Esophagus muscularis mucosa (tissue), 4 donors: ENCODE results near the gene PDS5B. TPM values are rescaled to one million over a fixed set of nuclear protein-coding genes. Genes with fewer than 3 reads are reported as not detected.

Experiments used
- DNase-seq: peaks from one replicate; pipeline ENCODE4 v3.0.0-alpha.2; 2017; ENCODE audit errors: extremely low spot score
- H3K27ac ChIP-seq, 4 donors: fragments of 200-600 bp; sonication (generic); replicated peaks in 1 of 4; 1 replicate in 3 of 4; 2 replicates in 1 of 4; pipeline ENCODE4 v1.5.1; 2016 to 2019; ENCODE audit warnings: mild to moderate bottlenecking in 1 of 4
- H3K27me3 ChIP-seq, 4 donors: fragments of 200-600 bp; sonication (generic); one replicate each; pipeline versions ENCODE4 v1.5.1 to v1.6.0; 2016 to 2019
- H3K36me3 ChIP-seq, 4 donors: fragments of 200-600 bp; sonication (generic); one replicate each; pipeline ENCODE4 v1.5.1; 2016 to 2019
- H3K4me1 ChIP-seq, 4 donors: fragments of 200-600 bp; sonication (generic); one replicate each; pipeline ENCODE4 v1.5.1; 2016 to 2019
- H3K4me3 ChIP-seq, 4 donors: fragments of 200-600 bp; sonication (generic); 1 replicate in 2 of 4; 2 replicates in 2 of 4; pipeline ENCODE4 v1.5.1; 2016 to 2019; ENCODE audit warnings: mild to moderate bottlenecking in 4 of 4, moderate library complexity in 1 of 4
- H3K9me3 ChIP-seq, 4 donors: fragments of 200-600 bp; sonication (generic); 1 replicate in 3 of 4; 2 replicates in 1 of 4; pipeline ENCODE4 v1.5.1; 2016 to 2019
- EP300 ChIP-seq: sonication (generic); formaldehyde crosslinking; IDR thresholded peaks from one replicate; pipeline ENCODE4 v1.6.1; 2017; ENCODE audit warnings: antibody characterized with exemption
- POLR2A ChIP-seq: fragments of 450-650 bp; IDR thresholded peaks from one replicate; pipeline ENCODE4 v1.6.1; 2017; ENCODE audit warnings: antibody characterized with exemption, moderate library complexity, mild to moderate bottlenecking, low read depth
- POLR2AphosphoS5 ChIP-seq, 2 donors: sonication (generic); formaldehyde crosslinking; IDR thresholded peaks; one replicate each; pipeline ENCODE4 v1.6.1; 2017; ENCODE audit warnings: antibody characterized with exemption in 2 of 2
- WGBS: methylation state at CpG from one replicate; pipeline ENCODE4 v1.1.5; 2018; 5-methylcytosine and 5-hydroxymethylcytosine counted together
- intact Hi-C: fragments of 100-400 bp; cut with DNase I; formaldehyde crosslinking; loops from one replicate; pipeline ENCODE4 v1.15.1; 2023
- total RNA-seq, 4 donors: library from RNA; depleted of rRNA; stranded (reverse); fragments of >200 nt; gene quantifications; one replicate each; pipeline versions ENCODE4 v1.1.0 to v1.2.1, GENCODE V29; 2016
- TF ChIP-seq, protein P1 (sequence below), 3 experiments: fragments of 200-600 bp in 2 of 3; fragments of 450-650 bp in 1 of 3; sonication (generic) in 2 of 3; IDR thresholded peaks; one replicate each; pipeline ENCODE4 v1.5.1; 2017 to 2019; ENCODE audit warnings: antibody characterized with exemption in 3 of 3, mild to moderate bottlenecking in 2 of 3, moderate library complexity in 1 of 3

The PDS5B gene
- total RNA-seq, 4 donors from 2014 or later = 33.1 to 58.6 (median 42.4) TPM

DNA sequence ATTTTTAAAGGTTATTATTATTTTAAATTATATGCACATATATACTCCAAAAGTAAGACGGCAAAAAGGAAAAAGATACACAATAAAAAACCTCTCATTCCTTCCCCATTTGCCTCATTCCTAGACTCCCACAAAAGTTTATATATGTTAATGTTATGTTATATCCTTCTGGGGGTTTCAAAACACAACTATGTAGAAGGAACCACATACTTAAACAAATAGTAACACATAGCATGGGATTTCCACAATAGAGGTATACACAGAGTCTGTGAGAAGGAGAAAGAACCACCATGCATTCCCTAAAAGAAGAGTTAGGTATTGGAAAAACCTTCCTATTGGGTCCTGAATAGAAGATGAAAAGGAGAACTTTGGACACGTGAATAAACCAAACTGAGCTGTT lies 9.1 kb downstream of the PDS5B start:
- TF ChIP-seq POLR2AphosphoS5 (IDR thresholded peaks at IDR 0.05) (no peak), POLR2A (no peak), EP300 (no peak)
- TF ChIP-seq, protein P1, sequence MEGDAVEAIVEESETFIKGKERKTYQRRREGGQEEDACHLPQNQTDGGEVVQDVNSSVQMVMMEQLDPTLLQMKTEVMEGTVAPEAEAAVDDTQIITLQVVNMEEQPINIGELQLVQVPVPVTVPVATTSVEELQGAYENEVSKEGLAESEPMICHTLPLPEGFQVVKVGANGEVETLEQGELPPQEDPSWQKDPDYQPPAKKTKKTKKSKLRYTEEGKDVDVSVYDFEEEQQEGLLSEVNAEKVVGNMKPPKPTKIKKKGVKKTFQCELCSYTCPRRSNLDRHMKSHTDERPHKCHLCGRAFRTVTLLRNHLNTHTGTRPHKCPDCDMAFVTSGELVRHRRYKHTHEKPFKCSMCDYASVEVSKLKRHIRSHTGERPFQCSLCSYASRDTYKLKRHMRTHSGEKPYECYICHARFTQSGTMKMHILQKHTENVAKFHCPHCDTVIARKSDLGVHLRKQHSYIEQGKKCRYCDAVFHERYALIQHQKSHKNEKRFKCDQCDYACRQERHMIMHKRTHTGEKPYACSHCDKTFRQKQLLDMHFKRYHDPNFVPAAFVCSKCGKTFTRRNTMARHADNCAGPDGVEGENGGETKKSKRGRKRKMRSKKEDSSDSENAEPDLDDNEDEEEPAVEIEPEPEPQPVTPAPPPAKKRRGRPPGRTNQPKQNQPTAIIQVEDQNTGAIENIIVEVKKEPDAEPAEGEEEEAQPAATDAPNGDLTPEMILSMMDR (IDR thresholded peaks at IDR 0.05) = no peak
- 83% methylated on average over 2 of the region's 2 CpGs for WGBS
- H3K9me3 ChIP-seq = no peaks in the 10 kb centered on the region
- no peak overlapping the region for H3K4me3 ChIP-seq
- DNase-seq = no peak
- intact Hi-C loops = no loop called here
- H3K27me3 ChIP-seq = no peaks in the 10 kb centered on the region
- no peaks in the 10 kb centered on the region for H3K36me3 ChIP-seq
- peaks cover 3 to 43% (median 40%) of the 10 kb centered on the region in 4 donors for H3K4me1 ChIP-seq
- H3K27ac ChIP-seq = no peak overlapping the region

DNA sequence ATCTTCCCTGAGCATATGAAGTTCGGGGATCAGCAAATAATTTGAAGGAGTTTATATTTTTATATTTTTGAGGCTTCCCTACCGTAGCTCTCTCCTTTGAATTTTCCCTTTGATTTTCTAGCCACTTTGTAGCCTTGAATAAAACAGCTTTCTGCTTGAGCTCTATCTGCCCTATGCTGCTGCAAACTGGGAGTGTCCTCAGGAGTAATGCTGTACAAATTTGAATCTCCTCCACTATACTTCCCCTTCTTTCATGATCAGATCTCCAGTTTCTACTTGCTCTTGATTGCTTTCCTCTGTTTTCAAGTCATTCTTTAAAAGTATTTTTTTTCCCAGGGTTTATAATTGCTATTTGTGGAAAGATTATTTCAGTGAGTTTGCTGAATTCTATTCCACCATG lies 14.6 kb downstream of the PDS5B start:
- Histone ChIP-seq H3K27ac (no peak overlapping the region), H3K9me3 (no peaks in the 10 kb centered on the region), H3K27me3 (no peaks in the 10 kb centered on the region), H3K4me3 (no peak overlapping the region), H3K4me1 (peaks cover 7 to 23% (median 20%) of the 10 kb centered on the region in 4 donors), H3K36me3 (no peaks in the 10 kb centered on the region)
- TF ChIP-seq EP300 = no peak
- TF ChIP-seq POLR2AphosphoS5 (IDR thresholded peaks at IDR 0.05) = no peak
- no peak for TF ChIP-seq POLR2A
- TF ChIP-seq, protein P1 (IDR thresholded peaks at IDR 0.05) = no peak
- no peak for DNase-seq
- 83% methylated on average over 2 of the region's 2 CpGs for WGBS
- intact Hi-C loops = no loop called here

DNA sequence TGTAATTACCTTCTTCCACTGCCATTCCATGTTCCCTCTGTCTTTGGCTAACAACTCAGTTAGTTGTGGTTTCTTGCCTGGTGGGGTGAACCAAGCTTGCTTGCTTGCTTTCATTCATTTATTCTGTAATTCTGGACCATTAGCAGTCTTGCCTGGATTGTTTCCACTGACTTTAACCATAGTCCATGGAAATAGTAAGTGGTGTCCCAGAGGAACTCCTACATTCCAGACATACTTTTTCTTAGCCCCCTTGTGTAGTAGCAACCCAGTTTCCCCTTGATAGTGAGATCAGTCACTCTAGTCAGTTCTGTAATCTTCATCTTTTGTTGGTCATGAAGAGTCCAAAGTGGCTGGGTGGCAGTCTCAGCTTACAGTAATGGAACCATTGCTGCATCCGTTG lies 23.2 kb downstream of the PDS5B start:
- WGBS = 75% methylated on average over 1 of the region's 1 CpG
- peaks cover 0 to 8% (median 2%) of the 10 kb centered on the region in 4 donors for H3K9me3 ChIP-seq
- H3K27ac ChIP-seq = no peak overlapping the region
- intact Hi-C loops = no loop called here
- no peak overlapping the region for H3K4me3 ChIP-seq
- no peaks in the 10 kb centered on the region for H3K27me3 ChIP-seq
- no peaks in the 10 kb centered on the region for H3K36me3 ChIP-seq
- no peak for DNase-seq
- peaks cover 0 to 17% (median 12%) of the 10 kb centered on the region in 4 donors for H3K4me1 ChIP-seq
- no peak for TF ChIP-seq POLR2A
- no peak for TF ChIP-seq EP300
- TF ChIP-seq, protein P1 (IDR thresholded peaks at IDR 0.05) = no peak
- no peak for TF ChIP-seq POLR2AphosphoS5 (IDR thresholded peaks at IDR 0.05)

DNA sequence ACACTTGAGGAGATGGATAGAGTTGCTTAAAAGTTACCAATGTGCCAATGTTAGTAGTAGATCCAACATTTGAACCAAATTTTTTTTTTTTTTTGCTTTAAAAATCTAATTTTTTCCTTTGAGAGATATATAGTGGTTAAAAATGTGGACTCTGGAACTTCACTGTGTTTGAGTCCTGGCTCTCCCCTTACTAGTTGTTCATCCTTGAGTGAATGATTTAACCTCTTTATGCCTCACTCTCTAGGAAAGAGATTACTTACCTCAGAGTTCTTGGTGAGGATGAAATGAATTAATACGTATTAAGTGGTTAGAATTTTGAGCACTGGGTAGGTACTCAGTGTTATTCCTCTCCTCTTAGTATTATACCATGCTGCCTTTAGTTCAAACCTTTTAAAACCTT lies 24.3 kb downstream of the PDS5B start:
- WGBS = 92% methylated on average over 1 of the region's 1 CpG
- no peak overlapping the region for H3K4me3 ChIP-seq
- no peaks in the 10 kb centered on the region for H3K36me3 ChIP-seq
- H3K9me3 ChIP-seq = peaks cover 0 to 8% (median 2%) of the 10 kb centered on the region in 4 donors
- peaks cover 0 to 23% (median 15%) of the 10 kb centered on the region in 4 donors for H3K4me1 ChIP-seq
- no peak overlapping the region for H3K27ac ChIP-seq
- no peak for DNase-seq
- H3K27me3 ChIP-seq = no peaks in the 10 kb centered on the region
- no peak for TF ChIP-seq POLR2A
- no peak for TF ChIP-seq EP300
- intact Hi-C loops = no loop called here

DNA sequence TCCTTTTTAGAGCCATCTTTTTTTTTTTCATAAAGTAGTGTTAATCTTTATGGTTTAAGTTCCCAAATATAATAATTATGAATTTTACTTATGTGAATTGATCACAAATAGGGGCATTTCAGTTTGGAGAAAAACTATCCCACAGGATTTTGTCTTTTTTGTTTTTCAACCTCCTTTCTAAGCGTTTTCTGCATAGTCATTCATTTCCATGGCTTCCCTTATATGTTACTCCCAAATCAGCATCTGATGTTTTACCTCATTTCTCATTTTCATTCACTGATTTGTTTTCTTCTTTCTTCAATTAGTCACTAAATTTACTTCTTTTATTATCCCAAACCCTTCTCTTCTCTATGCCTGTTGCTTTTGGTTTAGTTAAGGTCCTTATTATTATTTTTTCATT lies 24.7 kb downstream of the PDS5B start:
- H3K36me3 ChIP-seq = no peaks in the 10 kb centered on the region
- intact Hi-C loops = no loop called here
- WGBS = 84% methylated on average over 1 of the region's 1 CpG

DNA sequence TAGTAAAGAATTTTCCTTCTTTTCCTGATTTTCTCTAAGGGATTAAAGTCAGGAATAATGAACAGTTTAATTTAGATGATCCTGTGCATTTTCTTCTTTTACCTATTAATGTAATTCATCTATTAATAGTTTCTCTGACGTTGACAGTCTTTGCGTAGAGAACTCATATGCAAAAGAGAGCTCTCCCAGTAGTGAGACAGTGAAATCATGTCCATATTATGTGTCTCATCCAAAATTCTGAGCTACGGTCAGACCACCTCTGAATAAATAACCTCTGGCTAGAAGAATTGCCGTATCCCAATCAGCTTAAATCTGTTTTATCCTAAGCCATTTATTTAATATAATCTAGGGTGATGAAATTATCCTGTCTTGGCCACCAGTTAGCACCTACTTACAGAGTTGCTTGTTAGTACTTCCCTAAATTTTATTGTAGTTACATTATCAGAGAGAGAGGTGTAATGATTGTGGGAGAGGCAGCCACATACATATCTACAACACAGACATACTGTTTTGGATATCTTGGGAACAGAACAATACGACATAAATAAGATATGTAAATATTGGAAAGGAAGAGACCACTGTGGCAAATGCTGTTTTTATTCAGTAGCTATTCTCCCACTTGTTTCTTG lies 30.7 kb downstream of the PDS5B start:
- H3K36me3 ChIP-seq = no peaks in the 10 kb centered on the region
- intact Hi-C loops = no loop called here
- peaks cover 0 to 24% (median 14%) of the 10 kb centered on the region in 4 donors for H3K4me1 ChIP-seq
- WGBS = 79% methylated on average over 5 of the region's 5 CpGs
- no peaks in the 10 kb centered on the region for H3K9me3 ChIP-seq
- no peak overlapping the region for H3K4me3 ChIP-seq
- H3K27me3 ChIP-seq = no peaks in the 10 kb centered on the region
- no peak overlapping the region for H3K27ac ChIP-seq
- no peak for TF ChIP-seq POLR2A
- no peak for TF ChIP-seq EP300
- no peak for TF ChIP-seq POLR2AphosphoS5 (IDR thresholded peaks at IDR 0.05)
- TF ChIP-seq, protein P1 (IDR thresholded peaks at IDR 0.05) = no peak
- DNase-seq = no peak

More for the DNA sequence above, 24.7 kb downstream of the PDS5B start:
- TF ChIP-seq EP300 = no peak
- H3K4me3 ChIP-seq = no peak overlapping the region
- H3K27me3 ChIP-seq = no peaks in the 10 kb centered on the region
- peaks cover 0 to 23% (median 15%) of the 10 kb centered on the region in 4 donors for H3K4me1 ChIP-seq
- peaks cover 0 to 8% (median 2%) of the 10 kb centered on the region in 4 donors for H3K9me3 ChIP-seq
- DNase-seq = no peak
- no peak overlapping the region for H3K27ac ChIP-seq
